GM06990 (cell line): ENCODE data around the gene RNF182.
A peak's percentile ranks its signal among the peaks of the same experiment; 100 is the strongest.

Experiments used
- DNase-seq: peaks from one replicate; pipeline ENCODE4 v3.0.0-alpha.2; 2011; ENCODE audit not compliant: insufficient read length; ENCODE audit errors: extremely low read depth
- H3K27me3 ChIP-seq: replicated peaks from 2 replicates; pipeline ENCODE4 v1.6.0; 2011; ENCODE audit warnings: low read length; ENCODE audit not compliant: control insufficient read depth, insufficient read depth
- H3K36me3 ChIP-seq: 2 replicates; pipeline ENCODE4 v1.5.1; 2011; ENCODE audit warnings: low read length; ENCODE audit not compliant: control insufficient read depth, insufficient read depth
- H3K4me3 ChIP-seq: replicated peaks from 2 replicates; pipeline ENCODE4 v1.5.1; 2011; ENCODE audit warnings: low read depth, mild to moderate bottlenecking, control low read depth, low read length
- CTCF ChIP-seq: IDR thresholded peaks from 2 replicates; pipeline ENCODE4 v1.5.1; 2011; ENCODE audit warnings: low read length, control low read depth, mild to moderate bottlenecking, inconsistent platforms; ENCODE audit not compliant: insufficient read depth, poor library complexity, severe bottlenecking

Gene RNF182

GRCh38 chr6:14020551-14020950 is 95.8 kb downstream of the RNF182 start:
- Histone ChIP-seq H3K4me3 (no peak overlapping the region), H3K27me3 (no peaks in the 10 kb centered on the region; the same call in none of the 2 replicates), H3K36me3 (no peaks in the 10 kb centered on the region)
- no peak for TF ChIP-seq CTCF
- no peak for DNase-seq

GRCh38 chr6:14021449-14021848 is 96.7 kb downstream of the RNF182 start:
- H3K4me3 ChIP-seq = no peak overlapping the region
- no peak for DNase-seq
- no peaks in the 10 kb centered on the region for H3K36me3 ChIP-seq
- no peaks in the 10 kb centered on the region; the same call in none of the 2 replicates for H3K27me3 ChIP-seq
- TF ChIP-seq CTCF = no peak

- Histone ChIP-seq H3K36me3 (no peaks in the 10 kb centered on the region), H3K27me3 (no peaks in the 10 kb centered on the region; the same call in none of the 2 replicates), H3K4me3 (no peak overlapping the region)
- no peak for DNase-seq
- TF ChIP-seq CTCF = no peak
Observed at GRCh38 chr6:14022673-14023072, 97.9 kb downstream of the RNF182 start.

- H3K4me3 ChIP-seq = no peak overlapping the region
- H3K36me3 ChIP-seq = no peaks in the 10 kb centered on the region
- DNase-seq = no peak
- no peaks in the 10 kb centered on the region; the same call in none of the 2 replicates for H3K27me3 ChIP-seq
- TF ChIP-seq CTCF = no peak
Observed at GRCh38 chr6:14023855-14024254, 99.1 kb downstream of the RNF182 start.

GRCh38 chr6:14025160-14025559 is 100.4 kb downstream of the RNF182 start:
- H3K27me3 ChIP-seq = no peaks in the 10 kb centered on the region; the same call in none of the 2 replicates
- no peak for TF ChIP-seq CTCF
- DNase-seq = peak; percentile 23
- H3K4me3 ChIP-seq = no peak overlapping the region
- no peaks in the 10 kb centered on the region for H3K36me3 ChIP-seq

- Histone ChIP-seq H3K4me3 (no peak overlapping the region), H3K27me3 (no peaks in the 10 kb centered on the region; the same call in none of the 2 replicates), H3K36me3 (no peaks in the 10 kb centered on the region)
- TF ChIP-seq CTCF = no peak
- no peak for DNase-seq
Observed at GRCh38 chr6:14026831-14027539, 102.2 kb downstream of the RNF182 start.
